GM21737 (cell line): Measurements from ENCODE around the gene PCSK5.

ENCODE experiments used
- ATAC-seq: cut with Tn5 transposase; IDR thresholded peaks from one replicate; pipeline ENCODE4 v1.9.1; 2021; ENCODE audit warnings: mild to moderate bottlenecking, moderate library complexity; ENCODE audit not compliant: unreplicated experiment

The PCSK5 gene

GRCh38 chr9:76115396-76115795 is 224.9 kb downstream of the PCSK5 start:
- no peak for ATAC-seq

GRCh38 chr9:76115982-76116646 is 225.6 kb downstream of the PCSK5 start:
- no peak for ATAC-seq

DNA sequence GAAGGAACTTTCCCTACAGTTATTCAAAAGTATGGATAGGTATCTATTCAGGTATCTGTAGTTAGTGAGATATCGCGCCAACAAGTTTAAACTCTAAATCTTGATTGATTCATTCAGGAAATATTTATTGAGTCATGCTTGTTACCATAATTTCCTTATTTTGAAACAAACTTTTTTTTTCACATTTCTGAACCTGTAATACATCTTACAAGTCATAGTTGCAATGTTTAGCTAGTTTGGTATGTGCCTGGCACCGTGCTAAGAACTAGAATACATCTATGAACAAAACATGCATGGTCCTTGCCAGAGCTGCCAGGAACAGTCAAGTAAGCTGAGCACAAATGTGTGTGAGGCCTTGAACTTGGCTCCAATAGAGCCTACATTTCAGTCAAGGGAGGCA is 226.4 kb downstream of the PCSK5 start:
- no peak for ATAC-seq

DNA sequence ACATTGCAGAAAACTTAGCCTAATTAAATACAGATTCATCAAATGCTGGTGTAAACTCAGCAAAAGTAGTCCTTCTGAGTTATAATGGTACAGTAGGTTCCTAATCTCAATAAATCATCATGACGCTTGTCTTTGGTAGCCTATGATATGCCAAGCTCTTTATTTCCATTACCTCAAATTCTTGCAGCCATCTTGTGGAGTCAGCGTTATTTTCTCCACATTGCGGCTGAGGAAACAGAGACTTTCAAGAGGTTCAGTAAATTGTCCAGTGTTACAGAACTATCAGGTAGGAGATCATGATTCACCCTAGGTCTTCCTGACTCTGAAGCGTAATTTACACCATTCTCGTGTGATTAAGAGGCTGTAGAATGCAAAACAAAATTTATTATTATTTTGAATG is 237.2 kb downstream of the PCSK5 start:
- ATAC-seq, result no peak

DNA sequence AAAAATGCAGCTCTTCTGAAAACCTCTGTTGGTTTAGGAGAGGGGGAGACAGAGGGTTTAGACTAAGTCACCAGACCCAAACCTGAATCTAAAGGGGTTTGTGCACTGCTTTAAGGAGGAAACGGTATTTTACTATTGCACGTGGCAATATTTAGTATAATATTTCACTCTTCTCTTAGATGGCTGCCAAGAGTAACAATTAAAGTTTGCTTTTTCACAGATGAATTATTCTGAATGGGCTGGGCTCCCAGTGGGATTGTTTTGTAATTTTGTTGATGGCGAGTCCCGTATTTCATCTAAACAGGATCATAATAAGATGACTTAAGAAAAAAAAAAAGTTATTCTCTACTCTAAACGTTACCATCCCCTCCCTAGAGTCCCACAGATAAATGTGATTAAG is 245.4 kb downstream of the PCSK5 start:
- ATAC-seq, result no peak

DNA sequence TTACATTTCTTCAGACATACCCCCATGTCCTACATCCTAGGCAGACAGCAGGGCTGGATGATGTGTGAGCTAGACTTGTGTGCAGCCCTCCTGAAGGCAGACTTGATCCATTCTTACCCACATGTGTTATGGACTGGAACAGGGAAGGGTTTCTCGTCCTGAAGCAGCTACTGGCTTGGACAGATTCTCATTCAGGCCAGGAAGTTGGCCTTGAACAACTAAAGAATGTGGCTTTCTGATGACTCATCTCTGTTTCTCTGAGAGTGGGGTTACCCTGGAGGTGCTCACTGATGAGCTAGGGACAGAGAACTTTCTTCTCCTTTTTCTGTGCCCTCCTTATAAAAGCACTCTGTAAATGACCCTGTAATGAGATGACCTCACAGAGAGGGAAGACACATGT is 246.5 kb downstream of the PCSK5 start:
- no peak for ATAC-seq

DNA sequence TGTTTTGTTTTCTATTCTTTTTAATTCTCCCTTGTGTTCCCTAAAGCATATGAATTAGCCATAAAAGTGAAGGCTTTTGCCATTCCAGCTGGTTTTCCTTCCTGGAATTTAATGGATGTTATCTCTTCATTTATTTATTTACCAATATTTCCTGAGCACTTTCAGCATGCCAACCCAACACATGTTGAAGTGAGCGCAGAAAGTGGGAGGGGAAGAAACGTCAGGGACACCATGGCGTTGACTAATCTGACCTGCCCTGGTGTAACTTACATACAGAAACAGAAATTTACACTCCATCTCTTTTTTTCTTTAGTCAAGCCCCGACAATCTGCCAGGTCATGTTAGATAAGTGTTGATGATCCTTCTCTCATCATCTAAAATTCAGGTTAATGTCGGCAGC is 247.5 kb downstream of the PCSK5 start:
- no peak for ATAC-seq

GRCh38 chr9:76138360-76138759 is 247.9 kb downstream of the PCSK5 start:
- no peak for ATAC-seq

DNA sequence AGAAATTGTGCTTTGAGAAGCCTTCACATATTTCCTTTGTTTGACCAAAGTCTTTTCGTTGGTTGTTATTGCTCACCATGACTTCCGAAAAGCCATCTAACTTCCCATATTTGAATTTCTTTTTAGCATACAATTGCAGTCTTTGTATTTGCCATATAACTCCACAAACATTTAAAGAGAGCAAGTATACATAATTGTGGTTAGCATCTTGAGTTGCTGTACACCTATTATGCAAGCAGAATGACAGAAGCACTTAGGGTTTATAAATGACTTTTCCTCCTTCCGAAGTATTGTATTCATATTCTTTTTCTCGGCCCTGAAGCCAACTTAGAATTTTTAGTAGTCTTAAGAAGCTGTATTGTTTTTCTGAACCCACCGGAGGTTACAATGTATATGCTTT is 253.4 kb downstream of the PCSK5 start:
- no peak for ATAC-seq

DNA sequence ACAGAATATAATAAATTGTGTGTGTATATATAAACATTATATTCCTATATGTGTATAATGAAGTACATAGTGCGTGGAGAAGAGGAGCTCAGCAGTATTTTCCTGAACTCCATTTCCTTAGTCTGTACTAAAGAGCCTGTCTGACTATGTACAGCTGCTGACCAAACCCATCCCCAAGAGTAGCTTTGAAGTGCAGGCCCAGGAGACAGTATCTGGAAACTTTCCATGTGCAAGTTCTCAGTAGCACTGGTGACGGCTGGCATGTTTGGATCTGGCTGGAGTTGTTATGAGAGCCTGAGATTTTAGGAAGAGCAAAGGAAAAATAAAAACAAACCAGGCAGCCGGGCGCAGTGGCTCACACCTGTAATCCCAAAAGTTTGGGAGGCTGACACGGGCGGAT is 259.5 kb downstream of the PCSK5 start:
- ATAC-seq, result no peak

DNA sequence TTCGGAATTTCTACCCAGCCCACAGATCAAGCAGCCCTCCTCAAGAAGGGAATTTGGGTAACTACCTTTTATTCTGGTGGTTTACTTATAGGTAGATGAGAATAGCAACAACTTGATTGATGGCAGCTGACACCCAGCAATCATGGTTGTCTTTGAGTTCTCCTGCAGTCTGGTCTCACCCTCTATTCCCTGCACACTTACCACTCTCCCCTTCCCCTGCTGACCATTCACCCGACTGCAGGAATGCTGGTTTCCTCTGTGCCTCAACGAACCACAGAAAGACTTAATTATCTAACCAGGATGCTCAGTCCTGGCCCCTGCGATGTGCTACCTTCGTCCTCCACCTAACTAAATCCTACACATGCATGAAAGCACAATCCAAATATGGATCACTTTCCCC is 260.8 kb downstream of the PCSK5 start:
- ATAC-seq, result no peak

DNA sequence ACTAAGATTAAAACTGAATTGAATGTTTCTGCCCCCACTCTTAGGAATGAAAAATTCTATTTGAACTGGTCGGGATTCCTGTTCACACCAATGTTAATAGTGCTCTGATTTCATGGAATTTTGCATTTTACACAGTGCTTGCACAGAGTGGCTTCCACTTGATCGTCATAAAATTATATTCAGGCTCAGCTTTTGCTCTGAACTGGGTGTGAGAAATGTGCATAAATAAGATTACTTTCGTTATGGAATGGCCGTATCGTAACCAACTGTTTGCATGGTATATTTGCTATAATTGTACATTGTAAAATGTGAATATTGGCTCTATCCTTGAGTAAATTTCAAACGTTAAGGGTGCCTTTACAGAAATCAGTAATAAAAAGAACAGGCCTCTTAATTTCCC is 262.9 kb downstream of the PCSK5 start:
- no peak for ATAC-seq

- ATAC-seq, result no peak
Observed at GRCh38 chr9:76153902-76154629, 263.6 kb downstream of the PCSK5 start.

DNA sequence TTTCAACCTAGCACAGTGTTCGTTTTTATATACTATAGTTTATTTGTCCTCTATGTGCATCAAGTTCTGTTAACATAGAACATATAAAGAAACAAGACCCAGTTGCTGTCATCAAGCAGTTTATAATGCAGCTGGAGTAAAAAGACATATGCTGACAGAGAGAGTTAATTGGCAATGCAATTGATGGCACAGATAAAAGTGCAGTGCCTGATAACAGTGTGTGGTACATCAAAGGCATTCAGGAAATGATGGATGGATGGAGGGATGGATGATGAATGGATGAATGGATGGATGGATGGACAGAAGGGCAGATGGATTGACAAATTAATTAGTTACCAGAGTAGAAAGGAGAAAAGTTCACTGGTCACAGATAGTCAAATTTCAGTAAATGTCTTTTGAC is 264.9 kb downstream of the PCSK5 start:
- no peak for ATAC-seq

DNA sequence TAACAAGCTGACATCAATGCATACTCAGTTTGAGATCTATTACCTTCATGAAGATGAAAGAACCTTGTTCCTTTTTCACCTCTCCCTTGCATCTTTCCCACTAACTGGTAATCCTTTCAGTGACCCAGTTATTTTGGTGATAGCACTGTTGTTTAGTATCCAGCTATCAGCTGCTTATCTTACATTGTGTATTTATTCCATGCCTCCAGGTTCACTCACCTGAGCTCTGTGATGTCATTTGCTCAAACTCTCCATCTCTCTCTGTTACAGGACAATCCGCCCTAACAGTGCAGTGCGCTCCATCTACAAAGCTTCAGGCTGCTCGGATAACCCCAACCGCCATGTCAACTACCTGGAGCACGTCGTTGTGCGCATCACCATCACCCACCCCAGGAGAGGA is 268.2 kb downstream of the PCSK5 start:
- ATAC-seq, result no peak

GRCh38 chr9:76159293-76159926 is 268.9 kb downstream of the PCSK5 start:
- no peak for ATAC-seq

GRCh38 chr9:76161106-76161505 is 270.6 kb downstream of the PCSK5 start:
- no peak for ATAC-seq

DNA sequence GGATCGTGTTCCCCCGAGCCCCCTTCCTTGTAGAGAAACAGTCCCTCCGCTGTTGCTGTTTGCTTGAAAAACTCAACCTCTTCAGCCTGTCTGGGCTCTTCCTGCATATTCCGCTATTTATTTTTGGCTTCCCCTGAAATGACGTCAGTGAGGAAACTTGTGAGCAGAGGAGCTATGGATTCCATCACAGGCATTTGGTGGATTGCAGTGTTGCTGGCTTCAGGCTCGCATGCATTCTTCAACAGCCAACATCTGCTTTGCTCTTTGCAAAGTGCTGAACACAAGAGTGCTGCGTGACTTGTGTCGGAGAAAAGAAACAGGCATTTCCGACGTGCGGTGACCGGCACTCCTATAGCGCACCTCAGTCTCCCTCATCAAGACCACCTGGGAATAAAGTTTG is 271.1 kb downstream of the PCSK5 start:
- ATAC-seq, result no peak

DNA sequence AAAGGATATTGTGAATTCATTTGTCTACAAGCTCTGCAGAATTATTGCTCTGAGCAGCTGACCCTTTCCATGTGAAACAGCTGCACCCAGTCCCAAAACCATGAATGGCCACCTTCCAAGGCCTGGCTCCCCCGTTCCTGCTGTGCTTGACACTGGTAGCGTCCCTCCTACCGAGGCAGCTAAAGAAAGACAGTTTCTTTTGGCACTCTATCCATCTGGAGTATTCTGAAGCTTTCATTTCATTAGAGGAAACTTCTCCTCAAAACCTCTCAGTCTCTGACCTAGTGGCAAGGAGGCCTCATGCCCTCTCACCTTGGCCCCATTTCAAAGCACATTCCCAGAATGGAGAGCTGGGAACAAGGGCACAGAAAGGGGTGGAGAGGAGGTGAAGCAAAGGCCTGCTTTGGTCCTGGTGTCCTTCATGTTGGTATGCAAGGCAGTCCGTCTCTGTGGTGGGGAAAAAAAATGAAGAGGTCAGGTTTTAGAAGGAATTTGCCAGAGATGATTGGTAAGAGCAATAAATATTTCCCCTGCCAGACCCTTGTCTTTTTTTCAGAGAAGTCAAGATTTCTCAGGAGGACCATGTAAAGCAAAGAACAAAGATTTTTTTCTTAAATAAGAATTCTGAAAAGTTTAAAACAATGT is 271.7 kb downstream of the PCSK5 start:
- ATAC-seq, result no peak

GRCh38 chr9:76162751-76163500 is 272.5 kb downstream of the PCSK5 start:
- ATAC-seq, result no peak

DNA sequence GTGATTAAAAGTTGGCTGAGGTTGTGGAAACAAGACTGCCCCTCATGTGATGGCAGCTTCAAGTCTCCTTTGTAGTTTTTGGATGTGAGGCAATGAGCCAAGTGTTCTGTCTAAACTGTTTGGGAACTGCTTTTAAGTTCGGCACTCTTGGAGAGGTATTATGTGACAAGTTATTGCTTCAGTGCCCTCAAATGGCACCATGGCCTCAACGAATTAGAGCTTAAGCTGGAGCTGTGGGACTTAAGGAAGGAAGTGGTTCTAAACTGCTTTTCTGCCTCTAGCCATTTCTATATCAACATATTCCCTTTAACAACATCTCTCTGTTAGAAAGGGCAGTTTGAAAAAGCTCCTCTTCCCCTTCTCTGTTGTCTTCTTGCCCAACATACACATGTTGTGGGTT is 276.1 kb downstream of the PCSK5 start:
- ATAC-seq, result no peak
